SK-N-SH treated with all-trans-retinoic acid at 6 μM for 48 hours (cell line): ENCODE results near the gene DMAP1.

Experiments used
- ARNTL ChIP-seq: fragments of 450-650 bp; formaldehyde crosslinking; IDR thresholded peaks from 2 replicates; pipeline ENCODE4 v1.5.0; 2020; ENCODE audit warnings: low read depth, mild to moderate bottlenecking, moderate library complexity, borderline replicate concordance
- BACH2 ChIP-seq: fragments of 250-450 bp; sonication (Bioruptor Pico); IDR thresholded peaks from 2 replicates; pipeline ENCODE4 v1.9.0; 2021; ENCODE audit warnings: mild to moderate bottlenecking, borderline replicate concordance
- TF ChIP-seq, protein P1 (sequence below): fragments of 250-450 bp; sonication (Bioruptor Pico); IDR thresholded peaks from 2 replicates; pipeline ENCODE4 v1.8.0; 2020; ENCODE audit warnings: mild to moderate bottlenecking, moderate library complexity, borderline replicate concordance

DNA sequence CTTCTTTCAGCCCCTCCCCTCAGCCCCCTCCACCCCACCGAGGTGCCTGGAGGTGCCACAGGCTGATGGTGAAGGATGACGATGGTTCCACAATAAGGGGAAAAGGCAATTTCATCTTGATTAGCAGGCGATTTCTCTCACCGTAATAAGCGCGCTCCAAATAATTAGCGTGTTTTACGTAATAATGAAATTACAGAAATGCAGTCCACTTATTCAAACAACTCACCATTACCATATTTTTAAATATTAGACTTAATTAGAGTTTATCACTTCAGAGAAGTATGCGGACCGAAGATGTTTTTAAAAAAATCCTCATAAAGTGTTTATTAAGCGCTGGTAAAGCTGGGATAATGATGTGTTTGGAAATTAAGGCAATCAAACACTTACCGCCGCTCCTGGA is 14.9 kb downstream of the DMAP1 start:
- TF ChIP-seq ARNTL (CRISPR knock-in tag): no peak
- TF ChIP-seq BACH2 (CRISPR knock-in tag): no peak
- TF ChIP-seq, protein P1, sequence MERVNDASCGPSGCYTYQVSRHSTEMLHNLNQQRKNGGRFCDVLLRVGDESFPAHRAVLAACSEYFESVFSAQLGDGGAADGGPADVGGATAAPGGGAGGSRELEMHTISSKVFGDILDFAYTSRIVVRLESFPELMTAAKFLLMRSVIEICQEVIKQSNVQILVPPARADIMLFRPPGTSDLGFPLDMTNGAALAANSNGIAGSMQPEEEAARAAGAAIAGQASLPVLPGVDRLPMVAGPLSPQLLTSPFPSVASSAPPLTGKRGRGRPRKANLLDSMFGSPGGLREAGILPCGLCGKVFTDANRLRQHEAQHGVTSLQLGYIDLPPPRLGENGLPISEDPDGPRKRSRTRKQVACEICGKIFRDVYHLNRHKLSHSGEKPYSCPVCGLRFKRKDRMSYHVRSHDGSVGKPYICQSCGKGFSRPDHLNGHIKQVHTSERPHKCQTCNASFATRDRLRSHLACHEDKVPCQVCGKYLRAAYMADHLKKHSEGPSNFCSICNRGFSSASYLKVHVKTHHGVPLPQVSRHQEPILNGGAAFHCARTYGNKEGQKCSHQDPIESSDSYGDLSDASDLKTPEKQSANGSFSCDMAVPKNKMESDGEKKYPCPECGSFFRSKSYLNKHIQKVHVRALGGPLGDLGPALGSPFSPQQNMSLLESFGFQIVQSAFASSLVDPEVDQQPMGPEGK (CRISPR knock-in tag): no peak
